Calu3 (cell line): ENCODE results near the gene KCNJ12. TPM values are rescaled to one million over a fixed set of nuclear protein-coding genes. Genes with fewer than 3 reads are reported as not detected.
"Not testable (repeated sequence)": the region's sequence is repeated elsewhere in the genome, so short reads cannot be mapped to it uniquely, and the experiment has no call there.

Experiments
- BruUV-seq: library from RNA; stranded (reverse); fragments of 400-500 nt; replicated peaks from 2 replicates; lab custom pipeline; 2021; lab: Mats Ljungman, UMichigan
- CTCF ChIA-PET: fragments of 300-600 bp; sonication (Branson Sonifier 250); formaldehyde crosslinking; loops from one replicate; lab custom pipeline; 2022; ENCODE audit warnings: antibody characterized with exemption; lab: Charles Lee
- DNase-seq: peaks from one replicate; pipeline ENCODE4 v3.0.0; 2022
- H3K27ac Mint-ChIP-seq: one replicate; pipeline ENCODE4 v1.8.0; 2022; ENCODE audit warnings: mixed read lengths; ENCODE audit not compliant: unreplicated experiment
- H3K27me3 Mint-ChIP-seq: one replicate; pipeline ENCODE4 v1.8.0; 2022; ENCODE audit warnings: mixed read lengths; ENCODE audit not compliant: unreplicated experiment
- H3K36me3 Mint-ChIP-seq: one replicate; pipeline ENCODE4 v1.8.0; 2022; ENCODE audit warnings: mild to moderate bottlenecking, moderate library complexity, mixed read lengths; ENCODE audit not compliant: insufficient read depth, unreplicated experiment
- H3K4me1 Mint-ChIP-seq: one replicate; pipeline ENCODE4 v1.8.0; 2022; ENCODE audit warnings: mild to moderate bottlenecking, low read depth, mixed read lengths; ENCODE audit not compliant: unreplicated experiment
- H3K4me3 Mint-ChIP-seq: one replicate; pipeline ENCODE4 v1.8.0; 2022; ENCODE audit warnings: mild to moderate bottlenecking, low read depth, moderate library complexity, mixed read lengths; ENCODE audit not compliant: unreplicated experiment
- H3K9me3 Mint-ChIP-seq: one replicate; pipeline ENCODE4 v1.8.0; 2022; ENCODE audit warnings: low read depth, mixed read lengths; ENCODE audit not compliant: unreplicated experiment
- CTCF ChIP-seq: fragments of 200-600 bp; IDR thresholded peaks from one replicate; pipeline ENCODE4 v1.8.0; 2022; ENCODE audit warnings: antibody characterized with exemption; ENCODE audit not compliant: unreplicated experiment
- intact Hi-C: fragments of 100-400 bp; cut with micrococcal nuclease; formaldehyde crosslinking; loops from one replicate; pipeline ENCODE4 v1.10.0; 2022; ENCODE audit not compliant: unreplicated experiment
- total RNA-seq: library from RNA; stranded (reverse); gene quantifications from 2 replicates; pipeline ENCODE4 v1.2.3, GENCODE V29; 2022

KCNJ12 gene
- total RNA-seq, 1 experiment from 2014 or later: not detected

DNA sequence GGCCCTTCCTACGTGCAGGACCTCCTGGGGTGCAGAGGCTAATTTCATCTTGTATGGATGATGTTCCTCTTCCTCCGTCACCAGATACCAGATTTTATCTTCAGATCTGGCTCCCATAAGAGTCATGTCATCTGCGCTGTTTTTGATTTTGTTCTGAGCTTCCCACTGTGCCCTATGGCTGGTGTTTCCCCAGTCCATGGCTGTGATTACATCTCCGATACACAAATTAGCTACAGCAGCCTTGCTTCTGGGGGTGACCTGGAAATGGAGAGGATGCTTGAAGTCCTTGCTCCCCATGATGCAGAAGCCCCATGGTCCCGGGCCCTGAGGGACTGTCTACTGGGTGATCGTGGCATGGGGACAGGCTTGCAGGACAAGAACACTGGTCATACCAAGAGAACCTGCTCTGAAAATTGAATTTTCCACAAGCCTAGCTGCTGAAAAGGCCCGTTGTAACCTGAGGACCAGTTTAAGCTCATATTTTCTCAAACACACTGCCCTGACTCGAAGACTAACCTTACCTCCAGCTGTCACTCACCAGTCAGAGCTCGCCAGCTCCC lies 69.0 kb downstream of the KCNJ12 start:
- no peak overlapping the region for H3K27ac Mint-ChIP-seq
- no peaks in the 10 kb centered on the region for H3K36me3 Mint-ChIP-seq
- intact Hi-C loops: no loop called here
- H3K4me3 Mint-ChIP-seq: no peak overlapping the region
- no TSS peak for BruUV-seq
- peaks cover 29% of the 10 kb centered on the region for H3K27me3 Mint-ChIP-seq
- H3K9me3 Mint-ChIP-seq: peaks cover 3% of the 10 kb centered on the region
- no peaks in the 10 kb centered on the region for H3K4me1 Mint-ChIP-seq
- CTCF ChIA-PET: no interaction called here
- no peak for TF ChIP-seq CTCF
- DNase-seq: no peak

DNA sequence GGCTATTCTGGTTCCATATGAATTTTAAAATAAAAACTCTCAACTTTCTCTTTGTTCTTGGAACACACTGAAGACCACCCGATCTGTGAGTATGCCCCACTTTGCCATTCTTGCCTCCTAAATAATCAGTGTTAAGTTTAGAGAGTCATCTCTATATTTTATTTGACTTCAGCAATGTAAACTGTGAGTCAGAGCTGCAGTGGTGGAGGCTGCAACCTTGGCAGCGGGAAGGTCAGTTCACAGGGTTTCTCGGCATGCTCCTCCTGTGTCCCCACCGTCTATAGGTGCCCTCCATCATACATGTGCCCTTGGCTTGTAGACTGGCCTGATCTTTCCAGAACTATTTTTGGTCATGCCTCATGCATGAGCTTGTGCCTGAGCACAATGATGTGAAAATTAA lies 71.4 kb downstream of the KCNJ12 start:
- H3K36me3 Mint-ChIP-seq, H3K4me1 Mint-ChIP-seq, intact Hi-C loops, H3K9me3 Mint-ChIP-seq, H3K27ac Mint-ChIP-seq, H3K4me3 Mint-ChIP-seq, DNase-seq, BruUV-seq: not testable (repeated sequence)
- CTCF ChIA-PET: interaction anchor here (0.6 kb wide), 1 partner anchor 284 kb away, joined by 3 read pairs; no protein-coding TSS in a partner anchor
- peaks cover 29% of the 10 kb centered on the region for H3K27me3 Mint-ChIP-seq

GRCh38 chr17:21449891-21450290 lies 73.7 kb downstream of the KCNJ12 start:
- BruUV-seq, H3K4me1 Mint-ChIP-seq, CTCF ChIA-PET, H3K27ac Mint-ChIP-seq, DNase-seq, H3K9me3 Mint-ChIP-seq, H3K36me3 Mint-ChIP-seq, H3K4me3 Mint-ChIP-seq: not testable (repeated sequence)
- peaks cover 44% of the 10 kb centered on the region for H3K27me3 Mint-ChIP-seq
- intact Hi-C loops: loop anchor here (10.0 kb wide), 1 partner anchor 65 kb away; no protein-coding TSS in a partner anchor

GRCh38 chr17:21451975-21452374 lies 75.8 kb downstream of the KCNJ12 start:
- peaks cover 31% of the 10 kb centered on the region for H3K27me3 Mint-ChIP-seq
- intact Hi-C loops: loop anchor here (1.0 to 10.0 kb wide), 2 partner anchors 63 to 172 kb away; no protein-coding TSS in a partner anchor
- H3K4me3 Mint-ChIP-seq: no peak overlapping the region
- H3K4me1 Mint-ChIP-seq: no peaks in the 10 kb centered on the region
- TF ChIP-seq CTCF: no peak
- H3K9me3 Mint-ChIP-seq: no peaks in the 10 kb centered on the region
- no TSS peak for BruUV-seq
- DNase-seq: no peak
- no peaks in the 10 kb centered on the region for H3K36me3 Mint-ChIP-seq
- CTCF ChIA-PET: no interaction called here
- H3K27ac Mint-ChIP-seq: no peak overlapping the region

- CTCF ChIA-PET: interaction anchor here (0.6 kb wide), 1 partner anchor 169 kb away, joined by 3 read pairs; no protein-coding TSS in a partner anchor
- no peaks in the 10 kb centered on the region for H3K9me3 Mint-ChIP-seq
- no peak for TF ChIP-seq CTCF
- intact Hi-C loops: loop anchor here (10.0 kb wide), 1 partner anchor 62 kb away; no protein-coding TSS in a partner anchor
- H3K4me3 Mint-ChIP-seq: no peak overlapping the region
- no peaks in the 10 kb centered on the region for H3K36me3 Mint-ChIP-seq
- BruUV-seq: no TSS peak
- H3K27me3 Mint-ChIP-seq: peaks cover 31% of the 10 kb centered on the region
- H3K27ac Mint-ChIP-seq: no peak overlapping the region
- H3K4me1 Mint-ChIP-seq: no peaks in the 10 kb centered on the region
- no peak for DNase-seq
Measured at GRCh38 chr17:21452377-21453143, 76.4 kb downstream of the KCNJ12 start.
